ENCODE results near the gene ACTR2. TPM values are rescaled to one million over a fixed set of nuclear protein-coding genes. Genes with fewer than 3 reads are reported as not detected.
"Not testable (repeated sequence)": the region's sequence is repeated elsewhere in the genome, so short reads cannot be mapped to it uniquely, and the experiment has no call there.

The ACTR2 gene
- polyA plus RNA-seq (2013, experiment 1 of 2; ENCODE audit: insufficient read length), result 559 TPM
- 593 TPM for polyA plus RNA-seq (2013, experiment 2 of 2; ENCODE audit: insufficient read length)

GRCh38 chr2:65227456-65228262, at the start of gene ACTR2:
Gene ACTR2 (plus strand): TSS chr2:65227831. CDS start chr2:65227910, 79 bp downstream.
- peak; percentile 98 for DNase-seq

GRCh38 chr2:65182570-65182969, 45.1 kb upstream of the ACTR2 start:
- DNase-seq, result no peak

GRCh38 chr2:65183406-65183805, 44.2 kb upstream of the ACTR2 start:
- not testable (repeated sequence) for DNase-seq

GRCh38 chr2:65185012-65185411, 42.6 kb upstream of the ACTR2 start:
- DNase-seq, result no peak

- no peak for DNase-seq
Measured at GRCh38 chr2:65186093-65186868, 41.4 kb upstream of the ACTR2 start.

- DNase-seq, result peak; percentile 73
Measured at GRCh38 chr2:65186872-65187851, 40.5 kb upstream of the ACTR2 start.

GRCh38 chr2:65193446-65193845, 34.2 kb upstream of the ACTR2 start:
- DNase-seq, result no peak

- peak; percentile 11 for DNase-seq
Measured at GRCh38 chr2:65198737-65199136, 28.9 kb upstream of the ACTR2 start.

- DNase-seq, result no peak
Measured at GRCh38 chr2:65199166-65199565, 28.5 kb upstream of the ACTR2 start.

- DNase-seq, result peak; percentile 17
Measured at GRCh38 chr2:65199891-65200290, 27.7 kb upstream of the ACTR2 start.

- DNase-seq, result peak; percentile 12
Measured at GRCh38 chr2:65204461-65205210, 23.0 kb upstream of the ACTR2 start.

GRCh38 chr2:65212115-65212514, 15.5 kb upstream of the ACTR2 start:
- DNase-seq, result no peak

GRCh38 chr2:65212619-65213018, 15.0 kb upstream of the ACTR2 start:
- DNase-seq, result no peak

GRCh38 chr2:65213035-65213434, 14.6 kb upstream of the ACTR2 start:
- no peak for DNase-seq

GRCh38 chr2:65214361-65214760, 13.3 kb upstream of the ACTR2 start:
- no peak for DNase-seq

GRCh38 chr2:65214843-65215242, 12.8 kb upstream of the ACTR2 start:
- no peak for DNase-seq

- DNase-seq, result no peak
Measured at GRCh38 chr2:65215946-65216345, 11.7 kb upstream of the ACTR2 start.

- DNase-seq, result peak; percentile 45
Measured at GRCh38 chr2:65220432-65221131, 7.0 kb upstream of the ACTR2 start.

- not testable (repeated sequence) for DNase-seq
Measured at GRCh38 chr2:65221275-65221674, 6.4 kb upstream of the ACTR2 start.

GRCh38 chr2:65227020-65227455, 593 bp upstream of the ACTR2 start:
- no peak for DNase-seq

GRCh38 chr2:65228263-65228750, 676 bp downstream of the ACTR2 start:
- peak; percentile 50 for DNase-seq
